Activated CD4-positive, alpha-beta T cell treated with anti-CD3 and anti-CD28 coated beads, Interleukin-2, amount 10 ng/mL, durations not matched to agents 24 days and 14 days (primary cell): ENCODE data around the gene PLCB2. TPM values are rescaled to one million over a fixed set of nuclear protein-coding genes. Genes with fewer than 3 reads are reported as not detected.

Experiments
- DNase-seq: peaks from one replicate; pipeline ENCODE4 v3.0.0; 2022
- H3K27ac Mint-ChIP-seq: one replicate; pipeline ENCODE4 v1.8.0; 2022; ENCODE audit warnings: mild to moderate bottlenecking, mixed read lengths
- H3K27me3 Mint-ChIP-seq: one replicate; pipeline ENCODE4 v1.8.0; 2022; ENCODE audit warnings: mixed read lengths
- H3K36me3 Mint-ChIP-seq: one replicate; pipeline ENCODE4 v1.8.0; 2022; ENCODE audit warnings: low read depth, mild to moderate bottlenecking, mixed read lengths
- H3K4me1 Mint-ChIP-seq: one replicate; pipeline ENCODE4 v1.8.0; 2021; ENCODE audit warnings: mixed read lengths
- H3K4me3 Mint-ChIP-seq: one replicate; pipeline ENCODE4 v1.8.0; 2022; ENCODE audit warnings: mild to moderate bottlenecking, moderate library complexity, mixed read lengths
- H3K9me3 Mint-ChIP-seq: one replicate; pipeline ENCODE4 v1.8.0; 2021; ENCODE audit warnings: mixed read lengths
- intact Hi-C: fragments of 100-400 bp; cut with micrococcal nuclease; formaldehyde crosslinking; loops from one replicate; pipeline ENCODE4 v1.15.1; 2023
- total RNA-seq: library from RNA; stranded (reverse); gene quantifications from 2 replicates; pipeline ENCODE4 v1.2.3, GENCODE V29; 2022

Gene PLCB2
- total RNA-seq, 1 donor from 2014 or later: 95.7 TPM

DNA sequence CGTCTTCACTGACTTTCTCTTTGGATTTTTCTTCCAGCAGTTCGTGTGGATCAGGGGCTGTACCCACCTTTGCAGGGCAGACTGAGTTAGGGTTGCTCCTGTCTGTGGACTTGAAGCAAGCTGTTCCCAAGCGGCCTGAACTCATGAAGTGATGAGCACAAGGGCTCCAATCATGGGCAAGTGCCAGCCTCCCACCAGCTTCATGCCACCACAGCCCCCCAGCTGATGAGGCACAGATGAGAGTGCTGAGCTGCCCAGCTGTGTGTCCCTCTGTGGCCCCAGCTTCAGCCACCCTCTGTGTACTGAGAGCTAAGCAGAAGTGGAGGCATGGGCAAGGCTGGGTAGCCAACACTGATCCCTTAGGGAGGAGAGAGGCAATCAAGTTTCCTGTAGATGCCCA is 3.3 kb upstream of the PLCB2 start:
- no peak for DNase-seq
- H3K4me3 Mint-ChIP-seq: no peak overlapping the region
- no peaks in the 10 kb centered on the region for H3K9me3 Mint-ChIP-seq
- no peaks in the 10 kb centered on the region for H3K36me3 Mint-ChIP-seq
- no peak overlapping the region for H3K27ac Mint-ChIP-seq
- peaks cover 27% of the 10 kb centered on the region for H3K4me1 Mint-ChIP-seq
- intact Hi-C loops: loop anchor here (1.0 kb wide), 2 partner anchors 10 to 32 kb away; no protein-coding TSS in a partner anchor
- H3K27me3 Mint-ChIP-seq: peaks cover 39% of the 10 kb centered on the region

DNA sequence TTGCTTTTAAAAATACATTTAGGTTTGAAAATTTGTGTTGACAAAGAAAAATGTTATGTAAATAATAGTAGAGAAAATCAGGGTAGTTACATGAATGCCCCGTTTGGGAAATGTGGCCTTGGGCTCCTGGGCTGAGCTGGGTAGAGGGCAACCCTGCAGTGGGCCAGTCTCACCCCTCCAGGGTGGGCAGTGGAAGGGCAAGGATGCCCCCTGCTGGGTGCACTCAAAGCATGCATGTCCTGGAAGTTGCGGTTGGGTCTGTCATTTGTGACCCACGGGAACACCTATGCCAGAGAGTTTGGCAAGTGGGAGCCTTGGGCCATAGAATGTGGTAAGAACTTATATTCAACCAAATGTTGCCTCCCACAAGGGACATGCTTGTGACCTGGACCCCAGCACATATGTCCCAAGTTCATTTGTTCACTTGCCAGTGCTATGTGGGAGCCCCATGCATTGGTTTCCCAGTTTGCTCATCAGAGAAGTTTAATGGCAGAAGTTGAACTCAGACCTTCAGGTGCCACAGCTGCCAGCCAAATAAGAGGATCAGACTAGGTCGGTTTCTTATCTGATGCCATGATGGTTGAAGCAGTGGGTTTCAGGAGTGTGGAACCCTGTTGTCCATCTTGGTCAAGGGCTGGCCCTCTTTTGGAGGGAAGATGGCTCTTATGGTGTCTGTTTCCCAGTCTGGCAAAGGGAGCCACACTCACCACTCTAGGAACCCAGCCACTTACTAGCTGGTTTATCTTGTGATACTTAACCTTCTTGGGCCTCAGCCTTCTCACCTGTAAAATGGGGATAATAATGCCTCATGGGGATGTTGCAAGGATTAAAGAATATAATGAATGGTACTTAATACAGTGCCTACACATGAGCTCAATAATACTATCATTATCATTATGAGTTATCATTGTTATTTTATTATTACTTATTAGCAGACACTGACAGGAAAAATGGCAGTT is 2.5 kb upstream of the PLCB2 start:
- H3K4me1 Mint-ChIP-seq: peaks cover 28% of the 10 kb centered on the region
- H3K27ac Mint-ChIP-seq: no peak overlapping the region
- H3K9me3 Mint-ChIP-seq: no peaks in the 10 kb centered on the region
- H3K27me3 Mint-ChIP-seq: peaks cover 32% of the 10 kb centered on the region
- no peaks in the 10 kb centered on the region for H3K36me3 Mint-ChIP-seq
- intact Hi-C loops: loop anchor here (1.0 kb wide), 2 partner anchors 11 to 31 kb away; no protein-coding TSS in a partner anchor
- DNase-seq: peak; percentile 90
- H3K4me3 Mint-ChIP-seq: peak overlapping the region; percentile 92

DNA sequence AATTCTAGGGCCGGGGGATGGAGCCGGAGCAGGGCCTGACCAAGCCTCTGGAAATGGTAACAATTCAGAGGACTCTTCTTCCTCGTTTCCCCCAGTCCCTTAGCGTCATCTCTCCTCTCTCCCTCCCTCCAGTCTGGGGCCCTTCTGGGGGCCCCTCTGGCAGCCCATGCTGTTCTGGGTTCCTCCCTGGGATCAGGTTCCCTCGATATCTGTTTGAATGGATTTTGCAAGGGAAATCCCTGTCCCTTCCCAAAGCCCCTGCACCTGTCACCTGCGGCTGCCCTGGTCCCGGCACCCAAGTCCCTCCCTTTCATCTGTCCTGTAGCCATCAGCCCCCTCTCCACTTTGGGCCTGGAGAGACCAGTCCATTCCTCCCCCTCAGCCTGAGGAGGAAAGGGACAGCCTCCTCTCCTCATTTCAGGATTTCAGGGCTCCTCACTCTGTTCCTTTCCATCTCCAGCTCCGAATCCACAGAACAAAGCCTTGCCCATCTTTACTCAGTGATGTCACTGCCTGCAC is 1.7 kb upstream of the PLCB2 start:
- Mint-ChIP-seq H3K36me3 (no peaks in the 10 kb centered on the region), H3K27ac (peak overlapping the region; percentile 98), H3K9me3 (no peaks in the 10 kb centered on the region), H3K4me1 (peaks cover 27% of the 10 kb centered on the region), H3K27me3 (peaks cover 26% of the 10 kb centered on the region), H3K4me3 (peak overlapping the region; percentile 92)
- intact Hi-C loops: no loop called here
- DNase-seq: no peak

DNA sequence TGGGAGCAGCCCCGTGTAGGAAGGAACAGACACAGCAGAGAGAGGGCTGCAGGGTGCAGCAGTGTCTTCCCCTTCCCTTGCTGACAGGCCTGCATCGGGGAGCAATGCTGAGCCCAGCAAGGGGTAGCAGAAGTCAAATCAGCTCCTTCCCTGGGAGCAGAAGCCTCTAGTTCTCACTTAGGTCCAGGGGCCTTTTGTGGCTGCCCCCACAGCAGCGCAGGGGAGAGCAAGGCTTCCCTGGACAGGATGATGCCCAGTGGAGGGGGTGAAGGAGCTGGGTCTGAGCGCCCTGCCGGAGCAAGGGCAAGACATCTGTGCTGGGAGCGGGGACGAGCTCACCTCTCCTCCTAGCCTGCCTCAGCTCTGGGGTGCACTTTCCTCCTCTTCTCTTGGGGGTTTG is 827 bp downstream of the PLCB2 start:
- intact Hi-C loops: loop anchor here (2.0 kb wide), 1 partner anchor 16 kb away; the partner anchor contains the start of gene INAFM2
- Mint-ChIP-seq H3K27ac (peak overlapping the region; percentile 98), H3K9me3 (no peaks in the 10 kb centered on the region), H3K4me3 (peak overlapping the region; percentile 92), H3K4me1 (peaks cover 31% of the 10 kb centered on the region), H3K36me3 (peaks cover 13% of the 10 kb centered on the region), H3K27me3 (peaks cover 6% of the 10 kb centered on the region)
- DNase-seq: peak; percentile 74

DNA sequence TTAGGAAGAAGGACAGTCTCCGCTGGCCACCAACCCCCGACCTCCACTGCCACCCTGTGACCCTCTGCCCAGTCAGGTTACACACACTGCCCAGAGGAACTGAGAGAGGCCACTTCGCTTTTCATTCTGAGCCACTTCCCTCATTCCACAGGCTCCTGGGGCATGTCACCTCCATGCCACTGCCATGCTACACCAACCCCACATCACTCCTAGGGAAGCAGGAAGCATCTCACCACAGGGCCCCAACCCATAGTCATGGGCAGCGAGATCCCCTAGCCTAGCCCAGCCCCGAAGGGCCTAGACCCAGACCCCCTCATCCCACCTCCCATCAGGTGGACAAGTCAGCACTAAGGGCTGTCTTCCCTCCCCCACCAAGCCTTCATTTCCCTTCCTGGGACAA is 1.4 kb downstream of the PLCB2 start:
- Mint-ChIP-seq H3K36me3 (peaks cover 19% of the 10 kb centered on the region), H3K9me3 (no peaks in the 10 kb centered on the region), H3K4me1 (peaks cover 31% of the 10 kb centered on the region), H3K27ac (peak overlapping the region; percentile 98), H3K27me3 (peaks cover 4% of the 10 kb centered on the region), H3K4me3 (peak overlapping the region; percentile 92)
- intact Hi-C loops: loop anchor here (2.0 kb wide), 1 partner anchor 16 kb away; the partner anchor contains the start of gene INAFM2
- no peak for DNase-seq

DNA sequence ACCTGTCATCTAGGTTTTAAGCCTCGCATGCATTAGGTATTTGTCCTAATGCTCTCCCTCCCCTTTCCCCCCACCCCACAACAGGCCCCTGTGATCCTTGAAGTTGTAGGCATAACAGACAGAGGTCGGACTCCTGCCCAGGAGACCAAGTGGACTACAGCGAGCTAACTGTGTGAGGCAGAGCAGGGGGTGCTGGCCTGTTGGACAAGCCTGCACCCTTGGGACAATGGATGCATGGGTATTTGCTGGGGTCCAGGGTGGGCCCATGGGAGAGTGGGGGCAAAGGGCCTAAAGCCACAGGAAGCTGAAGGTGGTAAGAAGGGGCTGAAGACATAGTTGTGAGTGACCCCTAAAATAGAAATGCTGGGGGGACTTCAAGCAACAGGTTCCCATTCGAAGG is 2.5 kb downstream of the PLCB2 start:
- no peaks in the 10 kb centered on the region for H3K27me3 Mint-ChIP-seq
- H3K27ac Mint-ChIP-seq: no peak overlapping the region
- DNase-seq: no peak
- intact Hi-C loops: no loop called here
- no peaks in the 10 kb centered on the region for H3K9me3 Mint-ChIP-seq
- no peak overlapping the region for H3K4me3 Mint-ChIP-seq
- peaks cover 31% of the 10 kb centered on the region for H3K4me1 Mint-ChIP-seq
- peaks cover 28% of the 10 kb centered on the region for H3K36me3 Mint-ChIP-seq

DNA sequence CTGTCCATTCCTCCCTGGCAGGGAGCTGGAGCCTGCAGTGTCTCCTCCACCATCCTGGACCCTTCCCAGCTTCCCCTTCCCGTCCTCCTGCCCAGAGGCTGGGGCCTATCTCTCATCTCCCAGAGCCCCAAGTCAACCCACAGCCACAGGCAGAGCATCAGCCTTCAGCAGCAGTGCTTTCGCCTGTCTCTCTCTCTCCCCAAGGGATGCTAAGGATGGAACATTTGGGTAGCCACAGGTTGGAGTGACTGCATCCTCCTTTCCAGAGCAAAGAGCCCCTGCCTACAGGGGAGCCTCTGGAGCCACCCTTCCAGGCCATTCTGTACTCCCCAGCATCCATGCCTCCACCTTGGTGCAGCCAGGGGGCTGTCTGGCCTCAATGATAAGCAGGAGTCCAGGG is 4.2 kb downstream of the PLCB2 start:
- Mint-ChIP-seq H3K27ac (peak overlapping the region; percentile 62), H3K4me1 (peaks cover 18% of the 10 kb centered on the region), H3K4me3 (no peak overlapping the region), H3K36me3 (peaks cover 42% of the 10 kb centered on the region), H3K27me3 (no peaks in the 10 kb centered on the region), H3K9me3 (no peaks in the 10 kb centered on the region)
- intact Hi-C loops: no loop called here
- DNase-seq: no peak

DNA sequence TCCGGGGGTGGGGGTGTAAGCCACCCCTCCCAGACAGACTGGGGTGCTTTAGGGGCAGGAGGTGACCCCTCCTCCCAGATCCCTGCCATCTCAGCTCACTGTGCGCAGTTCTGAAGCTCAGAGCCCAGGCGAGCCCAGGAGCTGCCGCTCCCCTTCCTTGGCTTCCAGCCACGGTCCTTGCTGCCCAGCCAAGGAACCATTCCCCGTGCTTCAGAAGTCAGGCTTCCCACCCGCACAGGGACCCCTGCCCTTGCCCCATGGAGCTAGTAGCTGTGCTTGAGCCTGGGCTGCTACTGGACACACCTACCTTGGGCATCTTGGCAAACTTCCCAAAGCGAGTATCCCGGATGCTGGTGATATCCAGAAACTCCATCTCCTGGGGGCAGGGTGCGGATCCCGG is 4.8 kb downstream of the PLCB2 start:
- intact Hi-C loops: no loop called here
- peaks cover 44% of the 10 kb centered on the region for H3K36me3 Mint-ChIP-seq
- no peak for DNase-seq
- H3K27me3 Mint-ChIP-seq: no peaks in the 10 kb centered on the region
- H3K4me1 Mint-ChIP-seq: peaks cover 17% of the 10 kb centered on the region
- H3K9me3 Mint-ChIP-seq: no peaks in the 10 kb centered on the region
- H3K27ac Mint-ChIP-seq: no peak overlapping the region
- no peak overlapping the region for H3K4me3 Mint-ChIP-seq

DNA sequence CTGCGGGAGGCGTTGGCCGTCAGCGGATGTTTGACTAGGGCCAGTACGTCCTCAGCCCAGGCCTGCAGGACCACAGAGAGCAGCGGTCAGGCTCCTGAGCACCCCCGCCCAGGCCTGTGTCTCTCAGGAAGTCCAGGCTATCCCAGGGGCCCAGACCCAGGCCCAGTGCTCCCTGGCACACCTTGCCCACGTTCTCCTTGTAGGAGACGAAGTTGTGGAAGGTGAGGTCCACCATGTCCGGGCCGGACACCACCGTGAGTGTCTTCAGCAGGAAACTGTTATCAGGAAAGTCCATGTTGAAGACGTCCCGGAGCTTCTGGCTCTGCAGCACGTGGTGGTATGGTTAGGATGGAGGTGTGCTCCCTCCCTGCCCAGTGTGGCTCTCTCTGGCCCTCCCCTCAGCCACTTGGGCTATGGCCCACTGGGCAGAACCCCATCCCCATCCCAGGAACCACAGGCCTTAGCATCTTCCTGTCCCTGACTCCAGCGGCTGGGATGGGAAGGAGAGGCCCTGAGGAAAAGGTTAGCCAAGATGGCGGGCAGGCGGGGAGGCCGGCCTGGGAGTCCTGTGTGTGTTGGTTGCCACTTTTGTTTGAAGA is 5.3 kb downstream of the PLCB2 start:
- Mint-ChIP-seq H3K27me3 (no peaks in the 10 kb centered on the region), H3K4me3 (no peak overlapping the region), H3K4me1 (peaks cover 17% of the 10 kb centered on the region), H3K9me3 (no peaks in the 10 kb centered on the region), H3K27ac (no peak overlapping the region), H3K36me3 (peaks cover 47% of the 10 kb centered on the region)
- intact Hi-C loops: no loop called here
- no peak for DNase-seq

DNA sequence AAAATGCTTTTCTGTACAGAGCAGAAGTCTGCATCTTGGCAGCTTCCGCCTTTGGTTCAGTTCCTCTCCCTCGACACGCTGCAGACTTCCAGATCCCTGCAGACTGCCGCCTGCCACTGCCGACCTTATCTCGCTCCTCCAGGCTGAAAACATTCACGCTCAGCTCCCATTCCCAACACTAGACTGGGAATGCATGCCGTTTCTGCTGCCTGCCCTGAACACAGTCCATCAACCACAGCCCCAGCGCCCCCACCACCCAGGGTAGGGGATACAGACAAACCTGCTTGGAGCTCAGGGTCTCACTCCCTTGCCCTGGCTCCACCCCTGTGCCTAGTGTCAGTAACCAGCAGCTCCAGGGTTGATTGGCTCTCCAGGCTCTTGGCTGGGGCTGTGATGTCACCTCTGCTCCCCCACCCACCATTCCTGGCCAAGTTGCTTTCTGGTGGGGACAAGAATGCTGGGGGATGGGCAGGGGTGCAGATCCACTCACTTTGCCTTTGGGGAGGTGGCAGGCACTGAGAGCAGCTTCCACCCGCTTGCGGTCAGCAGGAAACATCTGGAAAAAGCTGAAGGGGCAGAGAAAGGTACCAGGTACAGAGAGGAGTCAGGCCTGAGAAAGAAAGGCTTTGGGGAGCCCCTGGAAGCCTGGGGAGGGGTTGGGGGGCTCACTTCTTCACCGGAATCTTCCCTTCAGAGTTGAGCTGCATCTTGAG is 6.1 kb downstream of the PLCB2 start:
- no peak for DNase-seq
- Mint-ChIP-seq H3K27ac (no peak overlapping the region), H3K36me3 (peaks cover 50% of the 10 kb centered on the region), H3K27me3 (no peaks in the 10 kb centered on the region), H3K9me3 (no peaks in the 10 kb centered on the region), H3K4me3 (no peak overlapping the region), H3K4me1 (peaks cover 14% of the 10 kb centered on the region)
- intact Hi-C loops: no loop called here

DNA sequence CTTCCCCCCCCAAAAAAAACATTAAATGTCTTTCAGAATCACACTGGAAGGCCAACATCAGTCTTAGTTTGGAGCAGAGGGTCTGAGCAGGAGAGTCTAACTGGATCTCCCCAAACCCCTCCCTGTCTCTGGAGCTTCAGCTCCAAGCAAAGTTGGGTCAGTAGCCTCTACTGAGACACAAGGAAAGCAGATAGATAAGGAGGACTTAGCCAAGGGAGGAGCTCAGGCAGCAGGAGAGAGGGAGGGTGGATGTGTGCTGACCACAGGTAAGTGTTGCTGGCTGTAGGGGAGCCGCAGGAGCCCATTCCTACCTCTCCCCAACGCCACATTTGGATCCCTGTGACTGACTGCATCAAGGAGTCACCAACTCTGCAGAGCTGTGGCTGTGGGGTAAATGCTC is 7.0 kb downstream of the PLCB2 start:
- intact Hi-C loops: no loop called here
- Mint-ChIP-seq H3K4me3 (no peak overlapping the region), H3K9me3 (no peaks in the 10 kb centered on the region), H3K27me3 (no peaks in the 10 kb centered on the region), H3K27ac (no peak overlapping the region), H3K36me3 (peaks cover 54% of the 10 kb centered on the region), H3K4me1 (peaks cover 7% of the 10 kb centered on the region)
- DNase-seq: no peak

DNA sequence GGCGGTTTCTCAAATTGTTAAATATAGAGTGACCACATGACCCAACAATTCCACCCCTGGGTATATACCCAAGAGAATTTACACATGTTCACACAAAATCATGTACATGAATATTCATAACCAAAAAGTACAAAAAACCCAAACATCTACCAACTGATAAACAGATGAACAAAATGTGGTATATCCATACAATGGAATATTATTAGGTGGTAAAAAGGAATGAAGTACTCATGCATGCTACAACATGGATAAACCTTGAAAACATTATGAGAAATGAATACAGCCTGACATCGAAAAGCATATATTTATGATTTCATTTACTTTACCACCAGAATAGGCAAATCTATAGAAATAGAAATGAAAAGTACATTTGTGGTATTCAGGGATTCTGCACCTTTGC is 7.4 kb downstream of the PLCB2 start:
- Mint-ChIP-seq H3K9me3 (no peaks in the 10 kb centered on the region), H3K4me1 (peaks cover 7% of the 10 kb centered on the region), H3K27ac (no peak overlapping the region), H3K4me3 (no peak overlapping the region), H3K27me3 (no peaks in the 10 kb centered on the region), H3K36me3 (peaks cover 57% of the 10 kb centered on the region)
- no peak for DNase-seq
- intact Hi-C loops: no loop called here

DNA sequence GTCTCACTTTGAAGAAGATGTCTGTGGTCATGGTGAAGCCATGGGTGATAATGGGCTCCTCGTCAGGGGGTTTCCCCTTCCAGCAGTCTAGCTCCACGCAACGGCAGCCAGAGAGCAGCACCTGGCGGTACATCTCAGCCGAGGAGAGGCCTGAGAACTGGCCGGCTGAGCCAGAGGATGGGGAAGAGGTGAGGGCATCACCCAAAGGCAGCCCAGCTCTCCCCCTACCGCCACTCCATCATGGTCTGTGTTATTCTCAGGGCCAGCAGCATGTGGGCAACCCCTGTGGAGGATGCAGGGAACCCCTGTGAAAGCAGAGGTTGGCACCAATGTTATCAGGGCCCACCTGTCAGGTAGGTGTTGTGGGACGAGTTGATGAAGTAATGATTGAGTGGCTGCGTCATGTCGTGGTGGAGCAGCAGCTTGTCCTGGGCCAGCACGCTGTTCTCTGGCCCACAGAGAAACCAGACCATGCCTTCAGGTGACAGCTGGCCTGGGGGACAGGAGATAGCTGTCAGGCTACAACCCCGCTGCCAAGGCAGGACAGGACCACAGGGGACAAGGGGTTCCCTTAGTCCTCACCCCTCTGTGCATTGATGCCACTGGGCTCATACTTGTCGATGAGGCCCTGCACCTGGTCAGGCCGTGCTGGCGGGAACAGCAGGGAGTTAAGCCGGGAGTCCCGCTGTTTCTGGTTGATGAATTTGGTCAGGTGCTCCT is 9.4 kb downstream of the PLCB2 start:
- Mint-ChIP-seq H3K36me3 (peaks cover 50% of the 10 kb centered on the region), H3K4me3 (no peak overlapping the region), H3K27me3 (no peaks in the 10 kb centered on the region), H3K4me1 (no peaks in the 10 kb centered on the region), H3K9me3 (no peaks in the 10 kb centered on the region), H3K27ac (no peak overlapping the region)
- intact Hi-C loops: no loop called here
- DNase-seq: no peak
